Measurements from ENCODE around the gene CYLD.
A peak's percentile ranks its signal among the peaks of the same experiment; 100 is the strongest.

The CYLD gene

DNA sequence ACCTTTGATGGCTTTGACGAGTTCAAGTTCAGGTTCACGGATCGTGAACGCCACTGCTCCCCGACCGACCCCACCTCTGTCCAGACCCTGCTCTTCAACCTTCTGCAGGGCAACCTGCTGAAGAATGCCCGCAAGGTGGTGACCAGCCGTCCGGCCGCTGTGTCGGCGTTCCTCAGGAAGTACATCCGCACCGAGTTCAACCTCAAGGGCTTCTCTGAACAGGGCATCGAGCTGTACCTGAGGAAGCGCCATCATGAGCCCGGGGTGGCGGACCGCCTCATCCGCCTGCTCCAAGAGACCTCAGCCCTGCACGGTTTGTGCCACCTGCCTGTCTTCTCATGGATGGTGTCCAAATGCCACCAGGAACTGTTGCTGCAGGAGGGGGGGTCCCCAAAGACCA, 30.8 kb upstream of the CYLD start:
- DNase-seq (ENCODE audit: low spot score), result no peak

GRCh38 chr16:50711862-50712559, 29.9 kb upstream of the CYLD start:
- DNase-seq (ENCODE audit: low spot score), result peak; percentile 57

- no peak for DNase-seq (ENCODE audit: low spot score)
Observed at GRCh38 chr16:50712560-50712898, 29.4 kb upstream of the CYLD start.

GRCh38 chr16:50712956-50713355, 28.9 kb upstream of the CYLD start:
- DNase-seq (ENCODE audit: low spot score), result no peak

- no peak for DNase-seq (ENCODE audit: low spot score)
Observed at GRCh38 chr16:50717091-50717490, 24.8 kb upstream of the CYLD start.

DNA sequence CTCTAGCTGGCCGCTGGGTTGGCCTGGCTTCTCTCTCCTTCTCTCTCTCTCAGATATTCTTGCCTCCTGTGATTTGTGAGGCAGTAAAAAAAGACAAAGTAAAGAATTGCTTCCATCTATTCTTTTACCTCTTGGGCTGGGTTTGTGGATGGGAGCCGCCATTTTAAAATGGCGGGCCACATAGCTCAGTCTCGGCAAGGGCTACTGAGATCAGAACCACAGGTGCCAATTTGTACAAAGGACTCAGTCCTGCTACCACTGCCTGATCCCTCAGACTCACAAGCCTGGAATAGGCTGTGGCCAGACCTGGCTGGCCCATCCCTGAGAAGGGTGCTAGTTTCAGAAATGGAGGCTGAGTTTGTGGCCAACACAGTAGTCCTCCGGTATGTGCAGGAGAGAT, 24.4 kb upstream of the CYLD start:
- no peak for DNase-seq (ENCODE audit: low spot score)

- DNase-seq (ENCODE audit: low spot score), result peak; percentile 72
Observed at GRCh38 chr16:50718061-50718760, 23.7 kb upstream of the CYLD start.

GRCh38 chr16:50718761-50719400, 23.0 kb upstream of the CYLD start:
- no peak for DNase-seq (ENCODE audit: low spot score)

DNA sequence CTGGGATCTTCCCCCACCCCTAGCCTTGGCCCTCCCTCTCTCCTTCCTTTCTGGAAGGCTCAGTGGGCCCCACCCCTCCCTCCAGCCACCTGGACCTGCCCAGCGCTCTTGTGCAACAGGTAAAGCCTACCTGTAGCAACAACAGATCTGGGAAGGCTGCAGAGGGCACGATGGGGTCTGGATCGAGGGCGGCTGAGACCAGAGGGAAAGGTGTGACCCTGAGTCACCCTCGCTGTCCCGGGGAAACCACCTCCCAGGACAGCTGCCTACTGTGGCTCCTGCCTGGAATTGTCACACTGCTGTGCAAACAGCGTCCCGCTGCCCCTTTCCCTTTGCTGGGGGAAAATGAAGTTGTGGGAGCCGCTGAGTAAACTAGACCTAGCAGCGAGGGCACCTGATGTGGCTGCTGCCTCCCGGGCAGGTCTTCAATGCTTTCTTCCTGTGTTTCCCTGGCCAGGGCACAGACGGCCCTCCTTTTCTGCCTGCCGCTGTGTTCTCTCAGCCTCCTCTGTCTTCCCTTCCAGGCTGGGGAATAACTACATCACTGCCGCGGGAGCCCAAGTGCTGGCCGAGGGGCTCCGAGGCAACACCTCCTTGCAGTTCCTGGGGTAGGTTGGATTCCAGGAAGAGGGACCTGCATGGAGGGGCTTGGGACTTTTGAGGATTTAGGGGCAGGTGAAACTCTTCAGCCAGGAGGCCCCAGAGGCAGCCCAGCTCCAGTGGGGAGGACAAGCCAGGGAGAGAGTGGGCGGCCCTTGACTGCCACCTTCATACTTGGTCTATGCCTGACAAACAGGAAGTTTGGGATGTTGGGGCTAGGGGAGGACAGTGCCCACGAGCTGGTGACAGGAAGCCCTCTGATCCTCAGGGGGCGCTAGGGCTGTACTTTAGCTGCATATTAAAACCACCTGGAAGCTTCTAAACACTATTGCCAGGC, 22.2 kb upstream of the CYLD start:
- DNase-seq (ENCODE audit: low spot score), result no peak

GRCh38 chr16:50721549-50722404, 20.1 kb upstream of the CYLD start:
- DNase-seq (ENCODE audit: low spot score), result no peak

GRCh38 chr16:50722405-50722737, 19.5 kb upstream of the CYLD start:
- DNase-seq (ENCODE audit: low spot score), result no peak

DNA sequence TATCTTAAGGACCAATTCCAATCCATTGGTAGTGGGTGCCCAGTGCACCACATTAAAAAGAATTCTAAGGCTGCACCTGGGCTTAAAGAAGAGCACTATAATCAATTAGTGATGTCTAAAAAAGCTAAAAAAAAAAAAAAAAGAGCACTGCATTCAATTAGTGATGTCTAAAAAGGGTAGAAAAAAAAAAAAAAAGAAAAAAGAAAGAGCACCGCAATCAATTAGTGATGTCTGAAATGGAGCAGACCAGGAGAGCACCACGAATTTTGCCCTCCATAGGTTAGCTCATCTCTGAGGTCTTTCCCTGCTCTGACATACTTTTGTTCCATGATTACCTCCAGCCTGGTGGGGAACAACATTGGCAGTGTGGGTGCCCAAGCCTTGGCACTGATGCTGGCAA, 18.9 kb upstream of the CYLD start:
- DNase-seq (ENCODE audit: low spot score), result no peak

DNA sequence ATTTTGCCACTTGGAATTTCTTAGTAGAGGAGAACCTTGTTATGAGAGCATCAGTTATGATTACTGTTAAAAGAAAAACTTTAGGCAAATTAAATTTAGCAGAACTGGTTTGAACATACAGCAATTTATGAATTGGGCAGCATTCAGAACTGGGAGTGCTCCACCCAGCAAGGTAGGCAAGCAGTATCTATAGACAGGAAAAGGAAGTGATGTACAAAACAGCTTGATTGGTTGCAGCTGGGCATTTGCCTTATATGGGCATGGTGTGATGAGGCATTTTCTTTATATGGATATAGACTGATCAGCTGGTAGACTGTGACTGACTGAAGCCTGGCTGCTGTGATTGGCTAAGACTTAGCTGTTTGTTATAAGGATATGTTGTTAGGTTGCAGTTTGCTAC, 17.6 kb upstream of the CYLD start:
- no peak for DNase-seq (ENCODE audit: low spot score)

DNA sequence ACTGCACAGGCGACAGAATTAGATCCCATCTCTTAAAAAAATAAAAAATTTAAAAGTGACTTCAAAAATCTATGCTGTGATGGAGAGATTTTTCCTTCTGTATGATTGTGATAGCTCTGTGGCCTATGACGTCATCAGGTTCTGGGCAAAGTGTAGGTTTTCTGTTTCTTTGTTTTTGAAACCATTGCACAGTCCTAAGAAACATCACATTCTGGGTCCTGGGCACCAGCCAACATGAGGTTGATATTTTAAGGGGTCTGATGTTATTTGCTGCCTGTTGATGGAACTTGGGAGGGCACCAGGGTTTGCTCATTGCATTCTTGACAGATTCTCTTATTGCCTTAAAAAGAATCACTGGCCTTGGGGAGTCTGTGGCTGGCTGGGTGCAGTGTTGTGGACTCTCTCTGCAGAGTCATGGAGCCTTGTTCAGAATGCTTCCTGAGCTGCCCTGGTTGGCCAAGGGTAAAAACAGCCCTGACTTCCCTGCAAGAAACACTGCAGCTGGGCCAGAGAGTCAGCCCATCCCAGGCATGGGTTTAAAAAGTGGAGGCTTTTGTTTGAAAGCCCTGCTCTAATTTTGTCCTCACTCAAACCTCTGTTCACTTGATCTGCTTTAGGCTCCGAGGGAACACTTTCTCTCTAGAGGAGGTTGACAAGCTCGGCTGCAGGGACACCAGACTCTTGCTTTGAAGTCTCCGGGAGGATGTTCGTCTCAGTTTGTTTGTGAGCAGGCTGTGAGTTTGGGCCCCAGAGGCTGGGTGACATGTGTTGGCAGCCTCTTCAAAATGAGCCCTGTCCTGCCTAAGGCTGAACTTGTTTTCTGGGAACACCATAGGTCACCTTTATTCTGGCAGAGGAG, 10.5 kb upstream of the CYLD start:
- DNase-seq (ENCODE audit: low spot score), result no peak

DNA sequence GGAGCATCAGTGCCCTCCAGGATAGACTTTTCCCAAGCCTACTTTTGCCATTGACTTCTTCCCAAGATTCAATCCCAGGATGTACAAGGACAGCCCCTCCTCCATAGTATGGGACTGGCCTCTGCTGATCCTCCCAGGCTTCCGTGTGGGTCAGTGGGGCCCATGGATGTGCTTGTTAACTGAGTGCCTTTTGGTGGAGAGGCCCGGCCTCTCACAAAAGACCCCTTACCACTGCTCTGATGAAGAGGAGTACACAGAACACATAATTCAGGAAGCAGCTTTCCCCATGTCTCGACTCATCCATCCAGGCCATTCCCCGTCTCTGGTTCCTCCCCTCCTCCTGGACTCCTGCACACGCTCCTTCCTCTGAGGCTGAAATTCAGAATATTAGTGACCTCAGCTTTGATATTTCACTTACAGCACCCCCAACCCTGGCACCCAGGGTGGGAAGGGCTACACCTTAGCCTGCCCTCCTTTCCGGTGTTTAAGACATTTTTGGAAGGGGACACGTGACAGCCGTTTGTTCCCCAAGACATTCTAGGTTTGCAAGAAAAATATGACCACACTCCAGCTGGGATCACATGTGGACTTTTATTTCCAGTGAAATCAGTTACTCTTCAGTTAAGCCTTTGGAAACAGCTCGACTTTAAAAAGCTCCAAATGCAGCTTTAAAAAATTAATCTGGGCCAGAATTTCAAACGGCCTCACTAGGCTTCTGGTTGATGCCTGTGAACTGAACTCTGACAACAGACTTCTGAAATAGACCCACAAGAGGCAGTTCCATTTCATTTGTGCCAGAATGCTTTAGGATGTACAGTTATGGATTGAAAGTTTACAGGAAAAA, 9.7 kb upstream of the CYLD start:
- no peak for DNase-seq (ENCODE audit: low spot score)

GRCh38 chr16:50733468-50733867, 8.4 kb upstream of the CYLD start:
- no peak for DNase-seq (ENCODE audit: low spot score)

GRCh38 chr16:50735629-50736122, 6.2 kb upstream of the CYLD start:
- no peak for DNase-seq (ENCODE audit: low spot score)

DNA sequence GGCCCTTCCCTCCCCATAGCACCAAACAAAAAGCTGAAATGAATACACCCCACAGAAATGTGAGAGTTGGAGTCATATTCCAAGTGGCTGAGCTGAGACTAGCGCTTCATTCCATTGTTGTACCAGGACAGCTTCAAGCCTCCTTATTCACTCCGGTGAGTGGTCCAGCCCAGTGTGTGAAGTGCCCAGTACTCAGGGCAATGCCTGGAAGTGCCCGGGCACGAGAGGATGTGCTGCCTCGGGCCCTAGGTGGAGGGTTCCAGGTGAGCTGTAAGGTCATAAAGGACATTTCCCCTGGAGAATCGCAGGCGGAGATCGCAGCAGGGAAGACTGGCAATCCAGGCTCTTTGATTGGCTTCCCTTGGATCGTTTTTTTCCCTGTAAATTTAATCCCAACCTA, 5.4 kb upstream of the CYLD start:
- no peak for DNase-seq (ENCODE audit: low spot score)

DNA sequence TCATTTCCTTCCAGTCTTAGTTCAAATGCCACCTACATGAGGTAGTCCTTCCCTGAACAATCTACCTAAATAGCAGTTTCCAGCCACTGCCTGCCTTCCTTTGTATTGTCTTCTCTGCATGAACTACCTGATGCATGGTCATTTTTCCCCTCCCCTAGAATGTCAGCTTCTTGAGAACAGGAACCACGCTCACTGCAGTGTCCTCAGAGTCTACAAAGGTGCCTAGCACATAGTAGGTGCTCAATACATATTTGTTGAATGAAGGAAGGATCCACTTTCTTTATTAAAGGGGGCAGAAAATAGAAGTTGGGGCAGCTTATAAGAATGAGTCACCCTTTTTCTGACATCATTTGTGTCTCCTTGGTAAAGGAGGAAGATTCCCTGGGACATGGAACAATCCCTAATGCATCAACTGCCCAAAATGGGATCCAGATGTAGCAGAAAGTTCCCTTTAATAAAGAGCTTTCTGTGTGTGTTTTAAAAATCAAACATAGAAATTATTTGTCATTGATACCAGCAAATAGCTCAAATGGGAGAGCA, 4.4 kb upstream of the CYLD start:
- DNase-seq (ENCODE audit: low spot score), result no peak

All from SK-N-DZ (cell line).